HG03354 (cell line): ENCODE data around the gene DPH2.

Experiments
- ATAC-seq: cut with Tn5 transposase; IDR thresholded peaks from one replicate; pipeline ENCODE4 v1.9.1; 2021; ENCODE audit warnings: mild to moderate bottlenecking; ENCODE audit not compliant: unreplicated experiment, poor library complexity, severe bottlenecking

The DPH2 gene

DNA sequence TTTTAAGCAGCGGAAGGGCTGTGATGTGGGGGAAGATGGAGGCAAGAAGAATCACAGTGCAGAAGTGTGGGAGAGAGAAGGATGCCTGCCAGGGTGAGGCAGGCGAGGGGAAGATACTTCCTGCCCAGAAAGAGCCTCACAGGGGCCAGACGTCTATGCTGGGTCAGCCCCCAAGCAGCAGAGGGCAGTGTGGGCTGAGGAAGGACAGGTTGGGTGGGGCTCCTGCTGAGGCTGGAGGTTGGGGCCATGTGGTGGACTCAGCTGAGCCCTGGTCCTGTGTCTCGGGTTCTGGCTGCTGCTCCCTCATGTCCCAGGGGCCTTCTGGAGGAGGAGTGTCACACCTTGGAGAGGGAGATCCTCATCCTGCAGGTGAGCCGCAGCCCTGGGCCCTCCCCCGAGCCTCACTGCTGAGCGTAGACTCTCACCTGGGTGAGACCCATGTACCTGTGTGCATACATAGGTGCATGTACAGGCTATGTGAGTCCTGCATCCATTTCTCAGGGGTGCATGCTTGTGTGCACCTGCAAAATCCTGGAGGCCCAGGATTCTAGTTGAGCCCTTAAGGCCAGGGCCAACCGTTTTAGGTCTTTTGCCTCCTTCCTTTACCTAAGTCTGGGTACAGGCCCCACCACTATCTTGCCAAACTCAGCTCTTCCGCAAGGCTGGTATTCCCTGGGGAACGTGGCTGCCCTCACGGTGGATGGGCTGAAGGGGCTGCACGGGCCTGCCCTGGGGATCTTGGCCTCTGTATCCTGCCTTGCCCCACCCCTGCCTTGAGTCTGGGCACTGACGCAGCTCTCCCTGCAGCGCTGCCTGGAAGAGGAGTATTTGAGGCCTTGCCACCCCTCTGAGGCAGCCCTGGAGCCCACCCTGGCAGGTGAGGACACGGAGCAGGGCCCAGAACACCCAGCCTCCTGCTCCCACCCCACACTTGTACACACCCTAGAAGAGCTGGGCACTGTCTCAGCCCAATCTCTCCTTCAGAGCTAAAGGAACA, 25.3 kb downstream of the DPH2 start:
- no peak for ATAC-seq

DNA sequence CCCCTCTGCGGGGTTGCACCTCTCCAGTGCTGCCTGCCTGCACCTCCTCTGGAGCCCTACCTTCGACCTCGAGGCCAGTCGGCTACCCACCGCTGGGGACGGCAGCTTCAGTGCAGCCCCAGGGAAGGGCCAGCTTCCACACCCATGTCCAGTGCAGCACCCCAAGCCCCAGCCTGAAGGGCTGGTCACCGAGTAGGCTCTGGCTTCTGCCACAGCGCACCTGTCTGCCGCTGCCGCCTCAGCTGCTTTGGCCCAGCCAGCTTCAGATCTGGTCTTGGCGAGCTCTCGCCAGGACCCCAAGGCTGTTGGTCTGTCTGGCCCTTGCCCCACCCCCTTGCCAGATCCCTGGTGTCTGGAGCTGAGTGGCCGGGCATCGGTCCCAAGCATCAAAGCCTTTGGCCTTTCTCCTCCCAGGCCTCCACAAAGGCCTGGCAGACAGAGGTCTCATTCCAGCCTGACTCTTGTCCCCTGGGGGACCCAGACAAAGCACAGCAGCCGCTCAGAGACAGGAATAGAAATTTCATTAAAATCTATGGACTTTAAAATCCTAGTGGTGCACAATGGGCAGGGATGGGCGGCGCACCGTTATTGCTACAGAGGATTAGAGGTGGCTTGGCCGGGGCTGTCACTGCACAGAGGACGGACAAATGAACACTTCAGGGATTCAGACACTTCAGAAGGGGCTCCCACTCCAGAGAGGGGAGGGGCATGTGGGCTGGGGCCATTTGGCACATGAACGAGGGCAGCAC, 26.3 kb downstream of the DPH2 start:
- no peak for ATAC-seq

DNA sequence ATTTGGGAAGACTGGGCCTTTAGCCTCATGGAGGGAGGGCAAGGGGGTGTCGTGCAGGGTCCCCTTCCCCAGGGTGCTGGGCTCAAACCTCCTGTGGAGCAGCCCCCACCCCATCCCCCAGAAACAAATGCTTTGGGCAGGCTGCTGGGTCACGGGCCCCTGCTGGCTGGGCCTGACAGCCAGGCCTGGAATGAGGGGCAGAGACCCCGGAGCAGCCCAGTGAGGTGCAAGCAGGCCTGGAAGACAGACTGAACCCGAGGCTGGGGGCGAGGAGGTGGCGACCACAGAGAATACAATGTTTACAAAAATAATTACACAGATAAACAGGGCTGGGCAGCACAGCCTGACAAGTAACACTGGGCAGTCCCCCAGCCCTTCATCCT, 26.9 kb downstream of the DPH2 start:
- ATAC-seq: no peak

DNA sequence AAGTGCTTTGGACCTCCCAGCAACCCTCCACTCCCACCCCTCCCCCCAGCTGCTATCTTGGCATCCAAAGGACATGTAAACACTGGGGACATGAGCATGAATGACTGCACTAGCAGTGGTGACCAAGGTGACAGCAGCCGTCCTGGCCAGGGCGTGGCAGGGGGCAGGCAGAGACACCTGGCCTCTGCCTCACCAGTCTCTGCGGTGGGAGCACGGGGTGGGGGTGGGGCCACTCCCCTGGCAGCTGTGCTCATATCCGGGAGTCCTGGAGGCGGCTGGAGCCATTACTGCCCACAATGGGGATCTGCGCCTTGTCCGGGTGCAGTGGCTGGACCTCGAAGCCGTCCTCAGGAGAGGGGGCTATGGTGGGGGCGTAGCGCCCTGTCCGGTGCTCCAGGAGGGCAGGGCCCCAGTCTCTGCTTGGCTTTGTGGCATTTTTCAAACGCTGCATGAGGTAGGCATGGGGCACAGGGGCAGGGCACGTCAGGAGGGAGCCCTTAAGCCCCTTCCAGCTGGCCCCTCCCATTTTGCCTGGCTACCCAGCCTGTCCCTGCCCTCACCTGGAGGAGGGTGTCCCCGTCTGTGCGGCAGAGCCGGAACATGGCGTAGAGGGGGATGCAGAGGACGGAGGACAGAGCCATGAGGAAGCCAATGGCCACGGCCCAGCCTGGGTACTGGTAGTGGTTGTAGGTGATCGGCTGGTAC, 27.6 kb downstream of the DPH2 start:
- ATAC-seq: no peak

DNA sequence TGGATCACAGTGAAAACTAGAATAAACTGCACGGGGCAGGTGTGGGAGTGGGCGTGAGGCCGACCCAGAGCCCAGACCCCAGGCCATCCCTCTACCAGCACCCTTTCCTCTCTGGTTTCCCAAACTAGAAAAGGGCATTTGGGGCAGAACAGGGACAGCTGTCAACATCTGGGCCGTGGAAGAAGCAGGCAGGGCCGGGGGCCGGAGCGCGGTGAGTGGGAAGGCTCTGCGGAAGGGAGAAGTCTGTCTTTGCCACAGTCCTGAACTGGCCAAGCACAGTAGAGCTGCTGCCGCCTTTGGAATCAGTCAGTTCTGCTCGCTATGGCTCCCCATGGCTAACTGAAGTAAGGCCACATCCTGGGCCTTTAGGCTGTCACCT, 28.2 kb downstream of the DPH2 start:
- no peak for ATAC-seq

DNA sequence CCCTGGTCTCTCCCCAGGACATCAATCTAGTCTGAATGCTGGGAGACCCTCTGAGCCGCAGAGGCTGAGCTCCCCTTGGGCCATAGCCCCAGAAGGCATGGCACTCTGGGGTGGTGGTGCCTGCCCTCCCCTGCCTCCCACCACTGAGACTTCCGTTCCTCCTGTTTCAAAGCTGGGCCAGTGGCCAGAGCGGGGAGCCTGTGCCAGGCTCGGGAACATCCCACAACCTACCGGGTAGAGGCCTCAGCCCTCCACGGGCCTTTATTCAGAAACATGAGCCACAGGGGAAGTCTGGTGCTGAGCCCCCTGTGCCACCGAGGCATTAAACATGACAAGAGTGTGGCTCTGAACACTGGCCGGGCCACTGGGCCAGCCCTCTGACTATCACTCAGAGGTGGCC, 29.6 kb downstream of the DPH2 start:
- ATAC-seq: no peak

DNA sequence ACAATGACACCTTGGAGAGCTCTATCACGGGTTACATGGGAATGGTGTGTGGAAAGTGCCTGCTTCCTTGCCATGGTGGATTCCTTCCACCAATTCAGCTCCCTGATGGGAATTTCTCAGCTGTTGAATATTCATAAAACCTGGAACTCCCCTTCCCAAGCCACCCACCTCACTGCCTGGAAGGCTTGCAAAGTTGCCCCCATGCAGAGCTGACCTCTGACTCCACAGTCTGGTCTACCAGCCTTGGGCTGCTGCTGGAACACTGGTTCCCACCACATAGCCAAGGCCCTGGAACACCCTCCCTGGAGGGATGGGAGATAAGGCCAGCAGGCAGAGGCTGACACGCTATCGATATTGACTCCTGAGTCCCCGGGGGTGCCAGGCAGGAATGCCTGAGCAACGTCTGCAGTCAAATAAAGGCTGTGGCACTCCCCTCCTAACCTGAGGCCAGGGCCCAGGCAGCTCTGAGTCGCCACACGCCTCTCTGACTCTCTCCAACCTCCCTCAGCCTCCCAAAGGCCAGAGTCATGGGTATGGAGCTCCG, 30.4 kb downstream of the DPH2 start:
- no peak for ATAC-seq

DNA sequence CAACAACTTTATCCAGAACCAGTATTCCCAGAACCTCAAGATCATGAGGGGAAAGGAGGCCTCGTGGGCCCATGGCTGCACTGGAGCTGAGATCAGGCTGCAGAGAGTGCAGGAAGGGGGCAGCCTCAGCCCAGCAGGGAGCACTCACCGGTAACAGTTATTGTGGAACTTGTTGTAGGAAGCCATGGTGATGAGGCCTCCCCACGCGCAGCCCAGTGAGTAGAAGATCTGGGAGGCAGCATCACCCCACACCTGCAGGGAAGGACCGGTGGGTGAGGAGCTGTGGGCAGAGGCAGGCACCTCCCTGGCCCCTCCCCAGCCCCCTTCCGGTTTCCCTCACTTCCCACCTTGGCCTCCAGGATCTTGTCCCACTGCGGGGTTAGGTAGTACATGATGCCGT, 32.4 kb downstream of the DPH2 start:
- ATAC-seq: no peak

DNA sequence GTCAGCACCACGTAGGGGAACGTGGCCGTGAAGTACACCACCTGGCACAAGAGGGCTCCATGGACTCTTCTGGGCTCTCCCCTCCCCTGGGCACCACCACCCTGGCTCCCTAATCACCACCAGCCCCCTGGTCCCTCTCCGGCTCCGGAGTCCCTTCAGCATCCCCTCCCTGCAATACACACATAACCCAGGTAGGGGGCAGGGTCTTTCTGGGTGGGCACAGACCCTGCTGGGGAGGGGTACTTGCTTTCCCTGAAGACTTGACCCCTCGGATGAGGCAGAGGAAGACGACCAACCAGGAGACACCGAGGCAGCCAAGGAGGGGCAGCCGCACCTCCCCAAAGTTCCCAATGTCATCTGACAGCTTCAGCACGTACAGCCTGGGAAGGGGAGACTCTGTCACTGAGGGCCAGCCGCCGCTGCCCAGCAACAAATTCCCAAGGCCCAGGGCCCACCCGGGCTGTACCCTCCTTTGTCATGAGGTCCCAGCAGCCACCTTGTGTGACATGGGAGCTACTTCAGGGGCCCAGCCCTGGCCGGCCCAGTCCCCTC, 32.9 kb downstream of the DPH2 start:
- no peak for ATAC-seq

DNA sequence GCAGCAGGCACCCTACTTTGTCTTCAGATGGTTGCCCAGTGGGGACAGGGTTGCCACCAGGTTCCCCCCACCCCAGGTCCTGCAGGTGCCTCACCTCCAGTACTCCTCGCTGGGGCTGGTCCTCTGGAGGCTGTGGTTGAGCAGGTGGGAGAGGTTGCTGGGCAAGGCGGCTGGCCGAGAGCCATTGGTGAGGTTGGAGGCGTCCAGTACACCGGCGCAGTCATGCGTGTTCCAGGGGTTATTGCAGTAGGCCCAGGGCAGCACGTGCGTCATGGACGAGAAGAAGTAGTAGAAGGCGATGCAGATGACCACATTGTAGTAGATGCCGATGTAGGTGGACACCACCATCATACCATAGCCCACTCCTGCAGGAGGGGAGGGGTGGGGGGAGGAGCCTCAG, 38.4 kb downstream of the DPH2 start:
- ATAC-seq: no peak

DNA sequence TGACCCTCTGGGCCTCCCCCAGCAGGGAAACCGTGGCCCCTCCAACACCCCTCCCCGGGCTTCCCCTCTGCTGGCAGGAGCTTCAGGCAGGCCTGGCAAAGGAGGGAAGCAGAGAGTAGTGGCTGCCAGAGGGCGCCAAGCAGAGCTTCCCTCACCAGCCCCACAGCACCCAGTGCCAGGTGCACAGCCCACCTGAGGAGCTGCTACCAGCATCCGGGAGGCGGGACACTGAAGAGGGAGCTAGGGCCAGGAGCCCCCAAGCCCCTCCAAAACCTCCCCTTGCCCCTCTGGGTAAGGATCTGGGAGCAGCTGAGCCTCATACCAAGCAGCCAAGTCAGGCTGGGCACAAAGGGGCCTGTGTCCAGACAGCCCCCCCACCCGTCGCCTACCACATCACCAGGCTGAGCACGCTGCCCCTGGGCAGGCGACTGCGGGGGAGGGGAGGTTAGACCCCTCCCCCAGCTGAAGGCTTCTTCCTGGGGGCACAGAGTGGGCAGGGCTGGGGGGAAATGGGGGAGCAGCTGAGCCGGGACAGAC, 41.2 kb downstream of the DPH2 start:
- ATAC-seq: no peak

DNA sequence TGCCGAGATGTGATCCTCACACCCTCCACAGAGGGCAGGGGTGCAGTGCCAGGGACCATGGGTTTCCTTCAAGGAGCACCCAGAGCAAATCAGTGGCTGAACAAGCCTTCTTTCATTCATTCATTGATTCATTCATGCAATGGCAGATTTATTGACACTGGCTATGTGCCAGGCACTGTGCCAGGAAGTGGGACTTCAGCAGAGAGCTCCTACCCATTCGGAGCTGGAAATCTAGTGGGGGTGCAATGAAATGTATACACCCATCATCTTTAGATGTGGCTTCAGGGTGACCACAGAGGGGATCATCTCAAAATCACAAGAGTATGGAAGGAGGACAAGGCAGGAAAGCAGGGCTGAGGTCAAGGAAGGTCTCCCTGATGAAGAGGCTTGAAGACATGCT, 42.6 kb downstream of the DPH2 start:
- ATAC-seq: no peak

DNA sequence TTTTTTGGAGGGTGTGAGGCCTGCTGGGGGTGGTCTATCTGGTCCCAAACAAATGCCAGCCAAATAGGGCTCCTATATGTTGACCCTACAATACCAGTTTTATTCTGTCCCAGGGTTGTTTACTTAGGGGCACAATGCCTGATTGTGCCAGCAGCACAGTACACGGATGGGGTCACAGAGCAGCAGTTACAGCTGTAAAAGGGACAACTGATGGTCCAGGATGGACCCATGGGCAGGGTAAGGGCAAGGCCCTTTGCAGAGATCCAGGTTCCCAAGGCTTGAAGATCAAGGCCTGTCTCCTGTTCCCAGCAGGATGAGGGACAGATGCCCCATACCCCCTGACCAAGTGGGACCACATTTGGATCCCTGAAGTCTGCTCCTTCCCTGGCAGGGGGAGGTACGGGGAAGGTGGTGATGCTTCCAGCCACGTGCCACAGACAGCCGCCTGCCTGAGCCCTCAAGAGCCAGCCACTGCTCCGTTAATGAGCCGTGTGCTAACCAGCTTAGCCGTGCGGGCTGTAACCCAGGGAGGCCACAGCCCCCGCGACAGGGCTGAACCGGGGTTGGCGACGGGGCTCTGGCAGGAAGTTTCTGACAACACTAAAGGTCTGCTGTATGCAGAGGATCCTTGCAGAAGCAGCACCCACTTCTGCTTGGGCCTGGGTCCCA, 43.3 kb downstream of the DPH2 start:
- ATAC-seq: no peak

DNA sequence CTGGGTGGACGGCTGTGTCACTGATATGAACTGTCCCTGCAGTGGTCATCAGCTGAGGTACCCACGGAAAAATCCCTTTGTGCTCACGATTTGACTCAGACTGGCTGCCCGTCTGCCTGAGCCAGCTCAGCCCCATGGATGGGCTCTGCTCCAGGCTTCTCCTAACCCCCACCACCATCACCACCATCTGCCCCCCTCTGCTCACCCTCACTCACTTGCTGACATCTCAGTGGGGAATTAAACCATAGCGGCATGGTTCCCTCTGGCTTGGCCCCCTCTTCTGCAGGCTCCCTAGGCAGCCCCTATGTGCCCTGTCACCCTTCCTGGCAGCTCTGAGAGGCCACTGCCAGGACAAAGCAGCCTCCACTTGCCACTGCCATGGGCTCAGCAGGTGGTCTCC, 44.1 kb downstream of the DPH2 start:
- no peak for ATAC-seq

DNA sequence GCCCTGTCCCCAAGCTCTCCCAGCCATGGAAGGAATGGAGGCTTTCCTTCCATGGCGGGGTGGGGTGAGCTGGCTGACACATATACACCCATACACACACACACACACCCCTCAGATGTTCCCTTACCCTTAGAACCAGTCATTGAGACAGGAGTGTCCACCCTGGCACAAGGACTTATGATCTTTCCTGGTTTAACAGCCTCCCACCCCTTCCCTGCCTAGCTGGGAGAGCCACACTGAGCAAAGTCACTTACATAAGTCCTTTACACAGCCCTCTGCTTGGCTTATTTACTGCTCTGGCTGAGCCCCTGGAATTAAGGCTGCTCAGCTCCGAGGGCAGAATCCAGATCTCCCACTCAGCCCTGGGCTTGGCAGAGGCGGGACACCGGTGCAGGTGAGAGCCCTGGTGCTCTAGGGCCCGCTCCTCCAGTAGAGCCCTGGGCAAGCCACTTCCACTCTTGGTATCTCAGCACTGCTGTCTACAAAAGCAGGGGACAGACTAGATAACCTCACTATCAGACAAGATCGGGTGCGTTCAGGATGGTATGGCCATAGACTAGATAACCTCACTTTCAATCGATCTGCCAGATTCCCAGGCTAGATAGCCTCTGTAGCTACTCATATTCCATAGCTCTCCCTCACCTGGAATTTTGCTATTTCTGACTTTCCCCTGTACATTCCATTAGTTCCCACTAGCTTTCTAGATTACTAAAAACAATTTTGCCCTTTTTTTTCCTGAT, 44.7 kb downstream of the DPH2 start:
- no peak for ATAC-seq

DNA sequence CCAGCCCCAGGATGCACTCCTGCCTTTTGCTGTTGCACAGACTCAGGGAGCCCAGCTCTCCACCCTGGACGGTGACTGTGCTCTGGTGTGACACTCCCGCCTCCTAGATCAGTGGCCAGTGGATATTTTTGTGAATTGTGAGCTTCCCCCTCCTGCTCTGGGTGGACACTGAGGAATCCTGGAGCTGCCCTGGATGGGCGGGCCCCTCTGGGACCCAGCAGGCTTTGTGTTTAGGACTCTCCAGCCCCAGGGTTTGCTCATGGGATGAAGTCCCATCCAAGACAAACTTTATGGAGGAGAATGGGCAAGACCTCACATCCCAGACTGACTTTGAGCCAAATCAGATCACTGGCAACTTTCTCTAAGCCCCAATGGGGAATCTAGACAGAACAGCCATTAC, 45.4 kb downstream of the DPH2 start:
- ATAC-seq: no peak

DNA sequence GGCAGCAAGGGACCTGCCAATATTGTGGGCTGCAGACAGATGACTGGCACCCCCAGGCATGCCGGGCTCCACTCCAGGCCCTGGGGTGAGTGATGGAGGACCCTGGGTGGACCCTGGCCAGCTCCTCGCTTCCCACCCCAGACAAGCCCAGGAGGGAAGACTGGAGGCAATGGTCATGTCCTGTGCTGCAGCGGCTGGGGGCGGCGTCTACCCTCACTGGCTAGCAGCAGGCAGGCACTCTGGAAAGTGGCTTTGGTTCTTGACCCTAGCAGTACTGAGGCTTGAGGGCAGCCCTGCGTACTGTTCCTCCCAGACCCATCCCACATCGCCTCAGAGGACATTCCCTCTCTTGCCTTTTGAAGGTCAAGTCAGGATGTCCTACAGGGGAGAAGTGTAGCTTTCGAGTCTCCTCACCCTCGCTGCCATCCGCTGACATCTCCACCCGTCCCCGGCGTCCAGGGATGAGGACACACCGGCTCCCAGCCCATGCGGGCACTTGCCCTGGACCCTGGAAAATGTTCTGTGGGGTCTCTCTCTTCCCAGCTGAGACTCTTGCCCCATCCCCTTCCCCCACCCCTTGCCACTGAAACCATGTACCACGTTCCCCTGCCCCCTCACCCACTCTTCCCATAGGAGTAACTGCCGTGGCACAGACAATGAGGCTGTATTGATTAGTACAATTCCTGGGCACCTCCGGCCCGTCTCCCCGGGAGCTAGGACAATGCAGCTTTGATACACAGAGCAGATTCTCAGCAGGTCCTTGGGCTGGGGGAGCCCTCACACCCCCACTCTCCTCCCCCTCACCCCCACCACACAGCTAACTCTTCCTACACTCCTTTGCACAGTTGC, 46.5 kb downstream of the DPH2 start:
- ATAC-seq: no peak
